Stimulated activated CD8-positive, alpha-beta memory T cell treated with anti-CD3 and anti-CD28 coated beads, Interleukin-7, amount 100 ng/mL, for 4 hours (primary cell): ENCODE results near the gene BZW2.
A peak's percentile ranks its signal among the peaks of the same experiment; 100 is the strongest.

Experiments
- DNase-seq, 2 donors: peaks; one replicate each; pipeline ENCODE4 v3.0.0-alpha.2; 2020; ENCODE audit warnings: low read depth in 2 of 2

BZW2 gene

GRCh38 chr7:16645593-16646471 is at the start of gene BZW2, which contains the start of gene ANKMY2:
BZW2 (plus strand) TSS chr7:16646181; CDS start chr7:16665444, 19,263 bp downstream.
ANKMY2 (minus strand) TSS chr7:16645754; CDS start chr7:16645573, 181 bp downstream.
- DNase-seq, result peak; percentile 87 to 91

GRCh38 chr7:16598015-16598414 is 48.0 kb upstream of the BZW2 start:
- no peak for DNase-seq

DNA sequence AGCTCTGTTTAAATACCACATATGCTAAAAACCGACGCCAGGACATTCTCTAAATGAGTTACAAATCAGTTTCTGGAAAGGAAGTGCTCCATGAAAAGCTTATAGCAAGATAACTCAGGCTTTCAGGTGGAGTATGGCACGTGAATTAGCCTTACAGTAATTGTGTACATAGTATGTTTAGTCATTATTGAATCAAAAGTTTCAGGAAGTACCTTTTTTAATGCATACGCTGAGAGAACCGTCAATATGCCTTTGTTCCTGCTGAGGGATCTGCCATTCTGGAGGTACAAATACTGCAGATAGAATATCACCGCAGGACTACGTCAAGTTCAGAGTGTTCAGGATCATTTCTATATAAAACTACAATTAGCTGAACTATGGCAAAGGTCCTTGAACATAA is 46.1 kb upstream of the BZW2 start:
- DNase-seq, result no peak

GRCh38 chr7:16603633-16604032 is 42.3 kb upstream of the BZW2 start:
- no peak for DNase-seq

- no peak for DNase-seq
Observed at GRCh38 chr7:16604054-16604453, 41.9 kb upstream of the BZW2 start.

DNA sequence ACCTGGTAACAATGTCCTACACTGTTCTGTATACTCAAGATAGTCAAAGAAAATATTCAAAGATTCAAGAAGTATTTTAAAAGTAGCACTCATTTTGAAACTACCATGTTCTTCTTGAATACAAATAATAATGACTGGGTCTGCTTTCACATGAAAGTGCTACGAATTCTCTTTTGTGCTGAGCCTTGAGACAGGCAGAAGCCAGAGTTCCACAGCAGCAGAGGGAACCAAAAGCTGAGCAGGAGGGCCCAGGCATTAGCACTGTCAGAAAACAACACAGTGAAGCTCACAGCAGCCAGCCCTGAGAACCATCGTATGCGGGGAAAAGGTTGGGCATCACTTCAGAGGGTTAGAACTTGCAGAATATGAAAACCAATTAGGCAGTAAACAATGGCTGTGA is 39.3 kb upstream of the BZW2 start:
- DNase-seq, result no peak

DNA sequence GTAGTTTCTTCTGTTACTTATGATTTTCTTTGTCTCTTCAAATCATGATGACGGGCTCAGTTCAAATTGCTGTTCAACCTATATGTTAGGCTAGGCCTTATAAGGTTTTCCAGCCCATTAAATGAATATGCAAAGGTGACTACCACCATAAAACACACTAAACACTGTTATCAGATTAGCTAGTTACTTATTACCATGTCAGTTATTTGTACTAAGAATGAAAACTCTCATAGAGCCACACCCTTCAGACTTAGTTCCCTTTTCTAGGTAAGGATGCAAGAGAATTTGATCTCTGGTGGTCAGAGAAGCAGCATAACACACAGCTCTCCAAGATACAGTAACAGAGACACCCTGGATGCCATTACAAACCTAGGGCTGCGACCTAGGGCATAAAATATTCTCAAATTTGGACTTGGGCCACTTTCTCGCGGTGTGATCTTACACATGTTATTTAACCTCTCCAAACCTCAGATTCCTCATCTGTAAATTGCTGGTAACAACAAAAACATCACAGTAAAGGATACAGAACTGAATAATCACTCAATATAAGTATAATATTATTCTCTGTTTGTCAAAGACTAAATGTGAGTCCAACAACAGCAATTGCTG is 36.0 kb upstream of the BZW2 start:
- no peak for DNase-seq

DNA sequence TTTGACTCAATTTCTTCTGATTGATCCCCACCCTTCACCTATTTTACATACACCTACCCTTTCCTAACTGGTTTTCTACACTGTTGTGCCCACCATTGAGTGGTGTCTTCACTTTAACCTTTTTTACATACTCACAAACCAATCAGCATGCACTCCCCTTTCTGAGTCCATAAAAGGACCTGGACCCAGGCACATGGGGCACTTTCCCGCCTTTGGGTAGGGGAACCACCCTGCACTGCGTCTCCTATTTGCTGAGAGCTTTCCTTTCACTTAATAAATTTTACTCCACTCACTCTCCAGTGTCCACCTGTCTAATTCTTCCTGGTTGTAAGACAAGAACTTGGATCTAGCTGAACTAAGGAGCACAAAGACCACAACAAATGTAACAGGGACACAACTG is 34.3 kb upstream of the BZW2 start:
- DNase-seq, result no peak

- DNase-seq, result no peak
Observed at GRCh38 chr7:16615228-16615627, 30.8 kb upstream of the BZW2 start.

GRCh38 chr7:16616122-16616521 is 29.9 kb upstream of the BZW2 start:
- no peak for DNase-seq

DNA sequence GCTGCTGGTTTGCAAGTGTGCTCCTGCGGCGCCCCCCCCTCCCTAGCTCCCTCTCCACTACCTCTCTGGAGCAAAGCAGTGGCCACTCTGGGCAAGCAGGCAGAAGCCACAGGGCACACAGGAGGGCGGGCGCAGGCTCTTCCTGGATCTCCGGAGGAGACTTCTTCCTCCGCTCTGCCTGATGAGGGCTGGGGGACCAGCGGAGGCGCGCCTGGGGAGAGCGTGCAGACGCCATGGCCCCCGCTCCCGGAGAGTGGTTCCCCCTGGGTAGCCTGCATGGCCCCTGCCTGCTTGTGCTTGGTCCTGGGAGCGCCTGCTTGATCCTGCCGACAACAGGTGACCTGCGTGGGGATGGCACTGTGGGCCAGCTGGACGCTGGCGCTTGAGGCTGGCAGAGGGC is 29.4 kb upstream of the BZW2 start:
- DNase-seq, result no peak

DNA sequence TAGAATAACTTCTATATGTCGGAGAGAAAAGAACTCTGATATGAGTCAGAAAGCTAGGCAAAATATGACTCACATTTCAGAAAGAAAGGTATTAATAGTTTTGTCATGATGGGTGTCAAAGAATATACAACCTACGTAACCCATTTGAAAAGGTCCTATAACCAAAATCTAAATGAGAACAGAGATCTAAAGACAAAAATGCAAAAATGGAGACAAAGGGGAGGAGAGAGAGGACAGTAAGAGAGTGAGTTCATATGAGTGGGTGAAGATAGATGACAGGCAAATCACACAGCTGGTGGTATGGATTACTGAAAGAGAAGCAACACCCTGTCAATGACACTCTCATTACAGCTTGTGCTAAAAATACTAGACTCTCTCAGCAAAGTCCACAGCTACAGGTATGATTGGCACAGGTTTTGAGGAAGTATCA is 26.0 kb upstream of the BZW2 start:
- DNase-seq, result no peak

GRCh38 chr7:16626388-16626787 is 19.6 kb upstream of the BZW2 start:
- no peak for DNase-seq

GRCh38 chr7:16627236-16627635 is 18.7 kb upstream of the BZW2 start:
- DNase-seq, result no peak

GRCh38 chr7:16630654-16631053 is 15.3 kb upstream of the BZW2 start:
- DNase-seq, result no peak

- DNase-seq, result no peak
Observed at GRCh38 chr7:16634271-16634738, 11.7 kb upstream of the BZW2 start.

- no peak for DNase-seq
Observed at GRCh38 chr7:16636555-16637101, 9.4 kb upstream of the BZW2 start.

DNA sequence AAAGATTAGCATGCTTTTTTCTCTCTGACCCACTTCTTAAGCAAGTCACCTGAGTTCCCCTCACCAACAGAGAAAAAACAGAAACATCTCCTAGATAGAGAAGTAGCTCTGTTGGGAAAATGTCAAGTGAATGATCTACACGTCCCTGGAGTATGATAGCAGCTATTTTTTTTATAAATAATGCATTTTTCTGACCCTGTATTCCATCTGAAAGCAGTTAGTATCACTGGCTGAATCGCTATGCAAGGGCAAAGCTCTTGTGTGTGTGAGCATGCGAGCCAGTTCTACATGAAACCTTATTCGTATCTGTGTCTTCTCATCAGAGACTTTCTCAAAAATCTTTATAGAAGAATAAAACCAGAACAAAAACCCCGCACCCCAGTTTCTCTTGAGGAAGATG is 8.6 kb upstream of the BZW2 start:
- no peak for DNase-seq

DNA sequence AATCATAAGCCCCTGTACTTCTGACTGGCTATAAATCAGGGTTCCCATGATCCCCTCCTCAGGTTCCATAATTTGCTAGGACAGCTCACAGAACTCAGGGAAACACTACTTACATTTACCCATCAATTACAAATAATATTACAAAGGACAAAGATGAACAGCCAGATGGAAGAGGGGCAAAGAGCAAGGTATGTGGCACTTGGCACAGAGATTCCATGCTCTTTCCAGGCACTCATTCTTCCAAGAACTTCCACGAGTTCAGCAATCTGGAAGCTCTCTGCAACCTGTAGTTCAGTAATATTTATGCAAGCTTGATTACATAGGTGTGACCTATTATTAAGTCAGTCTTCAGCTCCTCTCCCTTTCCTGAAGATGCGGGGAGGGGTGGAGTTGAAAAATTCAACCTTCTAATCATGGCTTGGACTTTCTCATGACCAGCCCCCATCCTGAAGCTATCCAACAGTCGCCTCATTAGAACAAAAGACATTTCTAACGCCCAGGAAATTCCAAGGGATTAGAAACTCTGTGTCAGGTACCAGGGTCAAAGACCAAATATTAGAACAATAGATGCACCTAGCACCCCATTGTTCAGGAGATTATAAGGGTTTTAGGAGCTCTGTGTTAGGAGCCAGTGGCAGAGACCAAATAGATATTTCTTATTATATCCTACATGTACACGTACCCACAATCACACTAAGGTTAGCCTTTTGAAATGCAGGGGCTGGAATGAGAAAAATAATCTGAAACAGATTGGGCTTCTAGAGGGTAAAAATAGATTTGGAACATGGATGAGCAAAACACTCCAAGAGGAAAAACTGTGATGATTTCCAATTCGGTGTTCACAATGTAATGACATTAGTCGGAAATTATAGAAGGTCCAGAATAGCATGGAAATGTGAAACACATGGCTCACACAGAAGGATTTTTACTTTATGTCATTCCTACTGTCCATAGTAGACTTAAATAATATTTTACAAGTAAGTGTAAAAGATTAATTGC is 7.4 kb upstream of the BZW2 start:
- no peak for DNase-seq

- no peak for DNase-seq
Observed at GRCh38 chr7:16644157-16644556, 1.8 kb upstream of the BZW2 start.
